GM18867 (cell line): ENCODE data around the gene SPRED3.
A peak's percentile ranks its signal among the peaks of the same experiment; 100 is the strongest.
"Not testable (repeated sequence)": the region's sequence is repeated elsewhere in the genome, so short reads cannot be mapped to it uniquely, and the experiment has no call there.

Experiments
- ATAC-seq: cut with Tn5 transposase; IDR thresholded peaks from one replicate; pipeline ENCODE4 v1.9.1; 2021; ENCODE audit warnings: mild to moderate bottlenecking, moderate library complexity; ENCODE audit not compliant: unreplicated experiment

SPRED3 gene

GRCh38 chr19:38388349-38389100, at the start of gene SPRED3:
Gene SPRED3, plus strand, starts transcription at chr19:38388697. Its CDS starts 1,606 bp downstream, at chr19:38390303.
- ATAC-seq, result no peak

- not testable (repeated sequence) for ATAC-seq
These were observed 49.5 kb upstream of the SPRED3 start for GRCh38 chr19:38339011-38339410.

- ATAC-seq, result no peak
These were observed 47.6 kb upstream of the SPRED3 start for GRCh38 chr19:38340927-38341326.

- no peak for ATAC-seq
These were observed 41.7 kb upstream of the SPRED3 start for GRCh38 chr19:38346837-38347236.

GRCh38 chr19:38350883-38351282, 37.6 kb upstream of the SPRED3 start:
- ATAC-seq, result no peak

GRCh38 chr19:38351865-38352395, 36.6 kb upstream of the SPRED3 start:
- no peak for ATAC-seq

- ATAC-seq, result no peak
These were observed 35.9 kb upstream of the SPRED3 start for GRCh38 chr19:38352611-38353010.

GRCh38 chr19:38355728-38356725, 32.5 kb upstream of the SPRED3 start:
- no peak for ATAC-seq

- no peak for ATAC-seq
These were observed 30.4 kb upstream of the SPRED3 start for GRCh38 chr19:38358071-38358470.

GRCh38 chr19:38359242-38360021, 29.1 kb upstream of the SPRED3 start:
- ATAC-seq, result no peak

GRCh38 chr19:38360351-38360750, 28.1 kb upstream of the SPRED3 start:
- ATAC-seq, result no peak

GRCh38 chr19:38360839-38361631, 27.5 kb upstream of the SPRED3 start:
- no peak for ATAC-seq

GRCh38 chr19:38361633-38362075, 26.8 kb upstream of the SPRED3 start:
- peak; percentile 52 for ATAC-seq

GRCh38 chr19:38362076-38362945, 26.2 kb upstream of the SPRED3 start:
- peak; percentile 47 for ATAC-seq

- not testable (repeated sequence) for ATAC-seq
These were observed 25.4 kb upstream of the SPRED3 start for GRCh38 chr19:38362946-38363688.

GRCh38 chr19:38367041-38367440, 21.5 kb upstream of the SPRED3 start:
- no peak for ATAC-seq

GRCh38 chr19:38369584-38369983, 18.9 kb upstream of the SPRED3 start:
- ATAC-seq, result no peak

GRCh38 chr19:38370299-38370698, 18.2 kb upstream of the SPRED3 start:
- no peak for ATAC-seq
